PC-3 (cell line): ENCODE measurements around the gene PTPRD. TPM values are rescaled to one million over a fixed set of nuclear protein-coding genes. Genes with fewer than 3 reads are reported as not detected.

Source experiments
- ATAC-seq: fragments of 200-7000 bp; cut with Tn5 transposase; 2 replicates; pipeline ENCODE4 v1.9.1; 2020; ENCODE audit warnings: mild to moderate bottlenecking, moderate library complexity
- BruUV-seq: library from RNA; stranded (reverse); fragments of 400-500 nt; replicated peaks from 2 replicates; lab custom pipeline; 2021; lab: Mats Ljungman, UMichigan
- CTCF ChIA-PET: fragments of 300-600 bp; sonication (Branson Sonifier 250); formaldehyde crosslinking; loops from one replicate; lab custom pipeline; 2022; ENCODE audit warnings: antibody characterized with exemption; lab: Charles Lee
- POLR2A ChIA-PET: fragments of 300-600 bp; sonication (Branson Sonifier 250); formaldehyde crosslinking; loops from one replicate; lab custom pipeline; 2022; ENCODE audit warnings: antibody characterized with exemption; ENCODE audit not compliant: unreplicated experiment; lab: Charles Lee
- DNase-seq: peaks from one replicate; pipeline ENCODE4 v3.0.0-alpha.2; 2015
- H2AFZ ChIP-seq: fragments of 300-600 bp; sonication (generic); 2 replicates; pipeline ENCODE4 v1.6.0; 2016; ENCODE audit warnings: antibody characterized with exemption, low read length
- H3F3A ChIP-seq: fragments of 300-600 bp; sonication (generic); one replicate; pipeline ENCODE4 v1.6.0; 2017; ENCODE audit warnings: antibody characterized with exemption, low read length, control low read depth, mild to moderate bottlenecking; ENCODE audit not compliant: unreplicated experiment
- H3K27ac ChIP-seq: fragments of 300-600 bp; sonication (generic); 2 replicates; pipeline ENCODE4 v1.5.1; 2016; ENCODE audit warnings: mild to moderate bottlenecking, low read length
- H3K27me3 ChIP-seq: fragments of 300-600 bp; sonication (generic); 2 replicates; pipeline ENCODE4 v1.6.1; 2016; ENCODE audit warnings: low read length, mixed read lengths
- H3K36me3 ChIP-seq: fragments of 300-600 bp; sonication (generic); 2 replicates; pipeline ENCODE4 v1.6.1; 2016; ENCODE audit warnings: low read depth, mixed run types, low read length, mixed read lengths
- H3K4me1 ChIP-seq: fragments of 300-600 bp; sonication (generic); 2 replicates; pipeline ENCODE4 v1.5.1; 2016; ENCODE audit warnings: low read length; ENCODE audit not compliant: insufficient read depth
- H3K4me2 ChIP-seq: fragments of 300-600 bp; sonication (generic); 2 replicates; pipeline ENCODE4 v1.6.0; 2016; ENCODE audit warnings: low read length
- H3K4me3 ChIP-seq: fragments of 300-600 bp; sonication (generic); 2 replicates; pipeline ENCODE4 v1.5.1; 2016; ENCODE audit warnings: mild to moderate bottlenecking, low read length, mixed read lengths
- H3K79me2 ChIP-seq: fragments of 300-600 bp; sonication (generic); 2 replicates; pipeline ENCODE4 v1.6.1; 2017; ENCODE audit warnings: low read length, mixed read lengths
- H3K9ac ChIP-seq: fragments of 300-600 bp; sonication (generic); 2 replicates; pipeline ENCODE4 v1.6.0; 2016; ENCODE audit warnings: mild to moderate bottlenecking, low read length
- H3K9me2 ChIP-seq: fragments of 300-600 bp; sonication (generic); replicated peaks from 2 replicates; pipeline ENCODE4 v1.6.1; 2016; ENCODE audit warnings: mixed run types, low read length, mixed read lengths
- H3K9me3 ChIP-seq: fragments of 300-600 bp; sonication (generic); 2 replicates; pipeline ENCODE4 v1.6.1; 2016; ENCODE audit warnings: low read length, mixed read lengths
- H4K20me1 ChIP-seq: fragments of 300-600 bp; sonication (generic); 2 replicates; pipeline ENCODE4 v1.6.1; 2016; ENCODE audit warnings: low read length, mixed read lengths
- EZH2 ChIP-seq: fragments of 300-600 bp; sonication (generic); IDR thresholded peaks from one replicate; pipeline ENCODE4 v1.6.1; 2017; ENCODE audit warnings: antibody characterized with exemption, mild to moderate bottlenecking, low read length; ENCODE audit not compliant: unreplicated experiment
- EZH2phosphoT487 ChIP-seq: fragments of 300-600 bp; sonication (generic); IDR thresholded peaks from 2 replicates; pipeline ENCODE4 v1.6.1; 2018; ENCODE audit warnings: mild to moderate bottlenecking, antibody characterized with exemption, low read length, borderline replicate concordance
- intact Hi-C: fragments of 100-400 bp; cut with micrococcal nuclease; formaldehyde crosslinking; loops from 2 replicates; pipeline ENCODE4 v1.9.0; 2023
- total RNA-seq: library from RNA; depleted of rRNA; stranded (reverse); fragments of >200 nt; gene quantifications from 2 replicates; pipeline ENCODE4 v1.2.3, GENCODE V29; 2014
- TF ChIP-seq, protein P1 (sequence below): fragments of 300-600 bp; sonication (generic); conservative IDR thresholded peaks from 2 replicates; pipeline ENCODE4 v1.5.1; 2017; ENCODE audit warnings: antibody characterized with exemption, low read depth, mild to moderate bottlenecking, low read length

The PTPRD gene
- total RNA-seq, 1 experiment from 2014 or later: not detected

DNA sequence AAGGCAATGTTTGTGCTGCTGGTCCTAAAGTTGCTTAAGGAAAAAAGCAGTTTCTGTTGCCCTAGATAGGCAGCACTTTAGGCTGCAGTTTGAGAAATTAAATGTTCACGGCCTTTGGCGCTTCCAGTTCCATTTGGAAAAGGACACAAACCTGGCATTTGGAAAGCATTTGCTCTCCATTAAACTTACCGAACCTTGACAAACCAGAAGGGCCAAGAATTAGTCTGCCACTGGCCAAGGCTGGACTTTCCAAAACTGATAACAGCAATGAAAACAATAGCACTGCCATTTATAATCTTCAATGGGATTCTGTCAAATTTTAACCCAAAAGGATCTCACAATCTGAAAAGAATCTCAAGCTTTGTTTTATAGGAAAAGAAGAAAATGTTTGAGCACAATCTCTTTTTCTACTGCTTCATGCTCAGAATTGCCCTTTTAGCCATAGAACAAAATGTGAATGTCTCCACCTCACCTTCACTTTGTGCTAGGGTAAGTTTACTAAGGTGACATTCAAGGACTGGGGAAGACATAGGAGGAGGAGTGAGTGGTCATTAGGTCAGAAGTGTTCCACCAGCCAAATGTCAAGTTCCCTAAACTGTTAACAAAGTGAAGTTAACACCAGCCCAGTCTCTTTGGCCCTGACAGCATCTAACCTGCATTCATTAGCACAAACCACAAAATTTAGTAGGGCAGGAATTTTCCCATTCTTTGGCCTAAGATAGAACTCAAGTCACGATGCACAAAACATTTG is 2229.8 kb downstream of the PTPRD start:
- TF ChIP-seq EZH2phosphoT487 (no peak), EZH2 (no peak)
- TF ChIP-seq, protein P1, sequence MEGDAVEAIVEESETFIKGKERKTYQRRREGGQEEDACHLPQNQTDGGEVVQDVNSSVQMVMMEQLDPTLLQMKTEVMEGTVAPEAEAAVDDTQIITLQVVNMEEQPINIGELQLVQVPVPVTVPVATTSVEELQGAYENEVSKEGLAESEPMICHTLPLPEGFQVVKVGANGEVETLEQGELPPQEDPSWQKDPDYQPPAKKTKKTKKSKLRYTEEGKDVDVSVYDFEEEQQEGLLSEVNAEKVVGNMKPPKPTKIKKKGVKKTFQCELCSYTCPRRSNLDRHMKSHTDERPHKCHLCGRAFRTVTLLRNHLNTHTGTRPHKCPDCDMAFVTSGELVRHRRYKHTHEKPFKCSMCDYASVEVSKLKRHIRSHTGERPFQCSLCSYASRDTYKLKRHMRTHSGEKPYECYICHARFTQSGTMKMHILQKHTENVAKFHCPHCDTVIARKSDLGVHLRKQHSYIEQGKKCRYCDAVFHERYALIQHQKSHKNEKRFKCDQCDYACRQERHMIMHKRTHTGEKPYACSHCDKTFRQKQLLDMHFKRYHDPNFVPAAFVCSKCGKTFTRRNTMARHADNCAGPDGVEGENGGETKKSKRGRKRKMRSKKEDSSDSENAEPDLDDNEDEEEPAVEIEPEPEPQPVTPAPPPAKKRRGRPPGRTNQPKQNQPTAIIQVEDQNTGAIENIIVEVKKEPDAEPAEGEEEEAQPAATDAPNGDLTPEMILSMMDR: no peak
- Histone ChIP-seq H3K9me2 (no peaks in the 10 kb centered on the region), H4K20me1 (no peaks in the 10 kb centered on the region), H3K9me3 (0 out of 2 replicates have a peak, but pooled peaks cover 3% of the 10 kb centered on the region), H3K9ac (no peak overlapping the region), H3K4me1 (no peaks in the 10 kb centered on the region), H3K27ac (no peak overlapping the region), H3K4me2 (no peak overlapping the region), H3K27me3 (no peaks in the 10 kb centered on the region), H3K4me3 (no peak overlapping the region), H3K79me2 (no peaks in the 10 kb centered on the region), H3K36me3 (no peaks in the 10 kb centered on the region), H3F3A (no peaks in the 10 kb centered on the region), H2AFZ (no peak overlapping the region)
- intact Hi-C loops: no loop called here
- BruUV-seq: no TSS peak
- ATAC-seq: no peak
- ChIA-PET CTCF (no interaction called here), POLR2A (no interaction called here)
- no peak for DNase-seq

DNA sequence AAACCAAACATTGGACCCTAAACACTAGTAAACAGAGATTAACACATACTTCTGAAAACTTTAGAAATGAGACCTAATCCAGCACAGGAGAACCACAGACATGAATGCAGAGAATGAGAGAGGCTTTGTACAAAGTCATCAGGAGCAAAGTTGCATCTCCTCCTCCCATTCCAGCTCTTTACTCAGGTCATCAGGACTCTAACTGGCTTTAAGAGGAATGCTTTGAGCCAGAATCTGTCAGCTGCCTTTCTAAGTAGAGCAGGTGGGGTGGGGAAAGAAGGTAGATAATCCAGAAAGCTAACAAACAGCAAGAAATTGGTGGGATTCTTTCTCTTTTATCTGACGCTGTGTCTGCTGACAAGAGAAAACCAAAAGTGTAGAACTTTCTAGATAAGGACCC is 2230.5 kb downstream of the PTPRD start:
- no peak overlapping the region for H2AFZ ChIP-seq
- no TSS peak for BruUV-seq
- H3K4me2 ChIP-seq: no peak overlapping the region
- H3K27me3 ChIP-seq: no peaks in the 10 kb centered on the region
- H3F3A ChIP-seq: no peaks in the 10 kb centered on the region
- intact Hi-C loops: no loop called here
- H3K4me3 ChIP-seq: no peak overlapping the region
- CTCF ChIA-PET: no interaction called here
- POLR2A ChIA-PET: no interaction called here
- no peaks in the 10 kb centered on the region for H3K79me2 ChIP-seq
- 0 out of 2 replicates have a peak, but pooled peaks cover 3% of the 10 kb centered on the region for H3K9me3 ChIP-seq
- H3K4me1 ChIP-seq: no peaks in the 10 kb centered on the region
- H3K9ac ChIP-seq: no peak overlapping the region
- H3K9me2 ChIP-seq: no peaks in the 10 kb centered on the region
- H4K20me1 ChIP-seq: no peaks in the 10 kb centered on the region
- DNase-seq (no peak), ATAC-seq (no peak)
- TF ChIP-seq EZH2phosphoT487: no peak
- TF ChIP-seq, protein P1: no peak
- no peak for TF ChIP-seq EZH2
- no peak overlapping the region for H3K27ac ChIP-seq
- no peaks in the 10 kb centered on the region for H3K36me3 ChIP-seq

DNA sequence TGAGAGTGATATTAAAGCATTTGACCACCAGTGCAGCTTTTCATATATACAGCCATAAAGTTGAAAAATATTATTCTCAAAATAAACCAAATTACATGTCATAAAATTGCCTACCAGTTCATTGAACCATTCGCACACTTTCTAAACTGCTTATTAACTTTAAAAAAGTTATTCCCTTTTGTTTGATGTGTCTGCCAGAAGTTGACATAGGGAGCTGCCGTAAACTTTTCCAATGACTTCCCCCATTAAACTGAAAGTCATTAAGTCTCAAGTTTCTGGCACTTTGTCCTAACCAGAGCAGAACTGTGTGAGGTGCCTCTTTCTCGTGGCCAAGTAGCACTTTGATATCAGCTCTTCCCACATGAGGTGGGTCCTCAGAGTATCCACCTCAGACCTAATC is 2231.2 kb downstream of the PTPRD start:
- BruUV-seq: no TSS peak
- no peak overlapping the region for H3K27ac ChIP-seq
- H2AFZ ChIP-seq: no peak overlapping the region
- H3K27me3 ChIP-seq: no peaks in the 10 kb centered on the region
- H3K4me1 ChIP-seq: no peaks in the 10 kb centered on the region
- H3K36me3 ChIP-seq: no peaks in the 10 kb centered on the region
- H3K4me3 ChIP-seq: no peak overlapping the region
- no peaks in the 10 kb centered on the region for H4K20me1 ChIP-seq
- ATAC-seq: no peak
- H3K9me2 ChIP-seq: no peaks in the 10 kb centered on the region
- intact Hi-C loops: no loop called here
- TF ChIP-seq, protein P1: no peak
- TF ChIP-seq EZH2phosphoT487 (no peak), EZH2 (no peak)
- no peak for DNase-seq
- no peaks in the 10 kb centered on the region for H3F3A ChIP-seq
- no peak overlapping the region for H3K4me2 ChIP-seq
- H3K9me3 ChIP-seq: 0 out of 2 replicates have a peak, but pooled peaks cover 3% of the 10 kb centered on the region
- ChIA-PET POLR2A (no interaction called here), CTCF (no interaction called here)
- no peaks in the 10 kb centered on the region for H3K79me2 ChIP-seq
- H3K9ac ChIP-seq: no peak overlapping the region
